Measurements from ENCODE around the gene RNF187. TPM values are rescaled to one million over a fixed set of nuclear protein-coding genes. Genes with fewer than 3 reads are reported as not detected.

The RNF187 gene
- total RNA-seq, 1 experiment from 2014 or later: 143 TPM

DNA sequence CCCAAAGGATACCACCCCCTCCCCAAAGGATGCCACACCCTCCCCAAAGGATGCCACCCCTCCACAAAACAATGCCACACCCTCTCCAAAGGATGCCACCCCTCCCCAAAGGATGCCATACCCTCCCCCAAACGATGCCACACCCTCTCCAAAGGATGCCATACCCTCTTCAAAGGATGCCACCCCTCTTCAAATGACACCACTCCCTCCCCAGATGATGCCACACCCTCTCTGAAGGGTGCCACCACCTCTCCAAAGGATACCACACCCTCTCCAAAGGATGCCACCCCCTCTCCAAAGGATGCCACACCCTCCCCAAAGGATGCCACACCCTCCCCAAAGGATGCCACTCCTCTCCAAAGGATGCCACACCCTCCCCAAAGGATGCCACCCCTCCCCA lies 48.9 kb upstream of the RNF187 start:
- no peak for DNase-seq (ENCODE audit: low read depth, low spot score)
- 0 out of 2 replicates have a peak, but pooled peaks cover 2% of the 10 kb centered on the region for H3K27me3 ChIP-seq (ENCODE audit: control insufficient read depth, insufficient read depth, low read length)
- ATAC-seq: no peak
- ChIA-PET CTCF (no interaction called here), POLR2A (no interaction called here)
- TF ChIP-seq SIN3A (IDR thresholded peaks at IDR 0.05; ENCODE audit: borderline replicate concordance, insufficient read depth, low read depth, low read length): no peak
- TF ChIP-seq TCF7L2 (IDR thresholded peaks at IDR 0.05; ENCODE audit: low read depth, low read length): no peak
- no peak for TF ChIP-seq POLR2AphosphoS5 (IDR thresholded peaks at IDR 0.05; ENCODE audit: low read depth, low read length)
- intact Hi-C loops (cut with micrococcal nuclease; ENCODE audit: unreplicated experiment) (no loop called here), in situ Hi-C loops (cut with HindIII; ENCODE audit: low pct_unique_long_range_greater_than_20kb, low sequenced_read_pairs) (no loop called here)
- no peaks in the 10 kb centered on the region for H3K9me3 ChIP-seq (ENCODE audit: control insufficient read depth, insufficient read depth, low read depth, low read length)
- no TSS peak for BruUV-seq (replicated peaks)
- H3K36me3 ChIP-seq (ENCODE audit: control insufficient read depth, insufficient read depth, low read length): no peaks in the 10 kb centered on the region
- H3K4me3 ChIP-seq (ENCODE audit: low read depth in 2 of 2, low read length in 2 of 2): no peak overlapping the region
- H3K4me1 ChIP-seq (ENCODE audit: control insufficient read depth, insufficient read depth, low read length): no peaks in the 10 kb centered on the region; the same call in 1 of the 2 replicates
- H3K27ac ChIP-seq (ENCODE audit: low read length): no peak overlapping the region

DNA sequence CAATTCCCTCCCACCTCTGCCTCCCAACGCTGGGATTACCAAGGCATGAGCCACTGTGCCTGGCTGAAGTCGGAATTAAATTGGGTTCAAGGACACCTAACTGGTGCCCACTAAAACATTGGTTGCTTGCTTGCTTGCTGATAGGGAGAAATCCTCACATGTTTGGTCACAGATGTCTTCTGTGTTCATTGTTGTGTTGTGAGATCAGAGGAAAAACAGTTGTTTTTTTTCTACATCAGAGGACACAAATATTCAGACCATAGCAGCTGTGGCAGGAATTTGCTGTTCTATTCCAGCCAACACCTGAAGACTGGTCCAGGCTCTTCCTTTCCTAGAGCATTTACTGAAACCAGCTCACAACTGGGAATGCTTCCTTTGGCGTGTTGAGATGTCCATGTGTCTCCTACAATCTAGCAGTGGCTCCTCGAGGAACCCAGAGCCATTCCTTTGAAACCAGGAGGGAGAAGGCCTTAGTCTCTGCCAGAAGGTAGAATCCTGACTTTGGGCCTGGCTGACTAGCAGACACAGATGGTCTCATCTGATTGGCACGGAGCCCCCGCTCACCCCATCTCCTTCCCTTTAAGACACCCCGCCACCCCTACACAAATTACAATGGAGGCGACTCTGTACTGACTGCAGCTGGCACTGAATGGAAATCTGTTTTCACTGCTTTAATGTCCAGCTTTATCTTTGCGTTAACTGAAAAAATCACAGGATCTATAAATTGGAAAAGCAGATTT lies 46.3 kb upstream of the RNF187 start:
- ChIA-PET CTCF (no interaction called here), POLR2A (no interaction called here)
- H3K4me3 ChIP-seq (ENCODE audit: low read depth in 2 of 2, low read length in 2 of 2): no peak overlapping the region
- H3K4me1 ChIP-seq (ENCODE audit: control insufficient read depth, insufficient read depth, low read length): peaks cover 3% of the 10 kb centered on the region; the same call in 1 of the 2 replicates
- ATAC-seq: no peak
- no peak overlapping the region for H3K27ac ChIP-seq (ENCODE audit: low read length)
- DNase-seq (ENCODE audit: low read depth, low spot score): no peak
- peaks cover 3% of the 10 kb centered on the region; the same call in 1 of the 2 replicates for H3K27me3 ChIP-seq (ENCODE audit: control insufficient read depth, insufficient read depth, low read length)
- no peaks in the 10 kb centered on the region for H3K9me3 ChIP-seq (ENCODE audit: control insufficient read depth, insufficient read depth, low read depth, low read length)
- TF ChIP-seq, protein P1, sequence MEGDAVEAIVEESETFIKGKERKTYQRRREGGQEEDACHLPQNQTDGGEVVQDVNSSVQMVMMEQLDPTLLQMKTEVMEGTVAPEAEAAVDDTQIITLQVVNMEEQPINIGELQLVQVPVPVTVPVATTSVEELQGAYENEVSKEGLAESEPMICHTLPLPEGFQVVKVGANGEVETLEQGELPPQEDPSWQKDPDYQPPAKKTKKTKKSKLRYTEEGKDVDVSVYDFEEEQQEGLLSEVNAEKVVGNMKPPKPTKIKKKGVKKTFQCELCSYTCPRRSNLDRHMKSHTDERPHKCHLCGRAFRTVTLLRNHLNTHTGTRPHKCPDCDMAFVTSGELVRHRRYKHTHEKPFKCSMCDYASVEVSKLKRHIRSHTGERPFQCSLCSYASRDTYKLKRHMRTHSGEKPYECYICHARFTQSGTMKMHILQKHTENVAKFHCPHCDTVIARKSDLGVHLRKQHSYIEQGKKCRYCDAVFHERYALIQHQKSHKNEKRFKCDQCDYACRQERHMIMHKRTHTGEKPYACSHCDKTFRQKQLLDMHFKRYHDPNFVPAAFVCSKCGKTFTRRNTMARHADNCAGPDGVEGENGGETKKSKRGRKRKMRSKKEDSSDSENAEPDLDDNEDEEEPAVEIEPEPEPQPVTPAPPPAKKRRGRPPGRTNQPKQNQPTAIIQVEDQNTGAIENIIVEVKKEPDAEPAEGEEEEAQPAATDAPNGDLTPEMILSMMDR (IDR thresholded peaks at IDR 0.05): no peak
- TF ChIP-seq TCF7L2 (IDR thresholded peaks at IDR 0.05; ENCODE audit: low read depth, low read length) (no peak), SIN3A (IDR thresholded peaks at IDR 0.05; ENCODE audit: borderline replicate concordance, insufficient read depth, low read depth, low read length) (no peak), POLR2AphosphoS5 (IDR thresholded peaks at IDR 0.05; ENCODE audit: low read depth, low read length) (no peak)
- TF ChIP-seq, protein P2, sequence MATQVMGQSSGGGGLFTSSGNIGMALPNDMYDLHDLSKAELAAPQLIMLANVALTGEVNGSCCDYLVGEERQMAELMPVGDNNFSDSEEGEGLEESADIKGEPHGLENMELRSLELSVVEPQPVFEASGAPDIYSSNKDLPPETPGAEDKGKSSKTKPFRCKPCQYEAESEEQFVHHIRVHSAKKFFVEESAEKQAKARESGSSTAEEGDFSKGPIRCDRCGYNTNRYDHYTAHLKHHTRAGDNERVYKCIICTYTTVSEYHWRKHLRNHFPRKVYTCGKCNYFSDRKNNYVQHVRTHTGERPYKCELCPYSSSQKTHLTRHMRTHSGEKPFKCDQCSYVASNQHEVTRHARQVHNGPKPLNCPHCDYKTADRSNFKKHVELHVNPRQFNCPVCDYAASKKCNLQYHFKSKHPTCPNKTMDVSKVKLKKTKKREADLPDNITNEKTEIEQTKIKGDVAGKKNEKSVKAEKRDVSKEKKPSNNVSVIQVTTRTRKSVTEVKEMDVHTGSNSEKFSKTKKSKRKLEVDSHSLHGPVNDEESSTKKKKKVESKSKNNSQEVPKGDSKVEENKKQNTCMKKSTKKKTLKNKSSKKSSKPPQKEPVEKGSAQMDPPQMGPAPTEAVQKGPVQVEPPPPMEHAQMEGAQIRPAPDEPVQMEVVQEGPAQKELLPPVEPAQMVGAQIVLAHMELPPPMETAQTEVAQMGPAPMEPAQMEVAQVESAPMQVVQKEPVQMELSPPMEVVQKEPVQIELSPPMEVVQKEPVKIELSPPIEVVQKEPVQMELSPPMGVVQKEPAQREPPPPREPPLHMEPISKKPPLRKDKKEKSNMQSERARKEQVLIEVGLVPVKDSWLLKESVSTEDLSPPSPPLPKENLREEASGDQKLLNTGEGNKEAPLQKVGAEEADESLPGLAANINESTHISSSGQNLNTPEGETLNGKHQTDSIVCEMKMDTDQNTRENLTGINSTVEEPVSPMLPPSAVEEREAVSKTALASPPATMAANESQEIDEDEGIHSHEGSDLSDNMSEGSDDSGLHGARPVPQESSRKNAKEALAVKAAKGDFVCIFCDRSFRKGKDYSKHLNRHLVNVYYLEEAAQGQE (IDR thresholded peaks at IDR 0.05; ENCODE audit: insufficient read depth in 1 of 2, low read depth in 2 of 2, low read length in 1 of 2): no peak
- intact Hi-C loops (cut with micrococcal nuclease; ENCODE audit: unreplicated experiment) (no loop called here), in situ Hi-C loops (cut with HindIII; ENCODE audit: low pct_unique_long_range_greater_than_20kb, low sequenced_read_pairs) (no loop called here)
- H3K36me3 ChIP-seq (ENCODE audit: control insufficient read depth, insufficient read depth, low read length): no peaks in the 10 kb centered on the region
- no TSS peak for BruUV-seq (replicated peaks)

DNA sequence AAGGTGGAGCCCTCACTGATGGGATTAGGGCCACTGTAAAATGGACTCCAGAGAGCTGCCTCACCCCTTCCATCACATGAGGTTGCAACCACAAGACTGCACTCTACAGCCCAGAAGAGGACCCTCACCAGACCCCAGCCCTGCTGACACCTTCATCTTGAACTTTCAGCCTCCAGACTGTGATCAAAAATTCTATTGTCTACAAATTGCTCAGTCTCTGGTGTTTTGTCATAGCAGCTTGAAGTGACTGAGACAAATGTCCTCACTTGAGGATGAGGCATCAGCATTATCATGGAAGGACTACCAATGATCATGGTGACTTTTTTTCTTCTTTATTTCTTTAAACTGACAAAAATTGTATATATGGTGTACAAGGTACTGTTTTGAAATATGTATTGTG lies 43.8 kb upstream of the RNF187 start:
- Histone ChIP-seq H3K27me3 (ENCODE audit: control insufficient read depth, insufficient read depth, low read length) (peaks cover 3% of the 10 kb centered on the region; the same call in 1 of the 2 replicates), H3K27ac (ENCODE audit: low read length) (no peak overlapping the region), H3K36me3 (ENCODE audit: control insufficient read depth, insufficient read depth, low read length) (no peaks in the 10 kb centered on the region), H3K4me1 (ENCODE audit: control insufficient read depth, insufficient read depth, low read length) (peaks cover 3% of the 10 kb centered on the region; the same call in 1 of the 2 replicates), H3K4me3 (ENCODE audit: low read depth in 2 of 2, low read length in 2 of 2) (no peak overlapping the region), H3K9me3 (ENCODE audit: control insufficient read depth, insufficient read depth, low read depth, low read length) (no peaks in the 10 kb centered on the region)
- no TSS peak for BruUV-seq (replicated peaks)
- no peak for TF ChIP-seq POLR2AphosphoS5 (IDR thresholded peaks at IDR 0.05; ENCODE audit: low read depth, low read length)
- TF ChIP-seq, protein P2 (IDR thresholded peaks at IDR 0.05; ENCODE audit: insufficient read depth in 1 of 2, low read depth in 2 of 2, low read length in 1 of 2): no peak
- TF ChIP-seq, protein P1 (IDR thresholded peaks at IDR 0.05): no peak
- no peak for ATAC-seq
- DNase-seq (ENCODE audit: low read depth, low spot score): no peak
- intact Hi-C loops (cut with micrococcal nuclease; ENCODE audit: unreplicated experiment): no loop called here
- CTCF ChIA-PET: no interaction called here
- in situ Hi-C loops (cut with HindIII; ENCODE audit: low pct_unique_long_range_greater_than_20kb, low sequenced_read_pairs): no loop called here
- POLR2A ChIA-PET: no interaction called here

All from Panc1 (cell line).